HuH-7 (cell line): ENCODE measurements around the gene LRRC73.
A peak's percentile ranks its signal among the peaks of the same experiment; 100 is the strongest.
"Not testable (repeated sequence)": the region's sequence is repeated elsewhere in the genome, so short reads cannot be mapped to it uniquely, and the experiment has no call there.

ENCODE experiments used
- DNase-seq: peaks from one replicate; pipeline ENCODE4 v3.0.0; 2011; ENCODE audit warnings: low spot score

Gene LRRC73

GRCh38 chr6:43492673-43493072 is 17.5 kb downstream of the LRRC73 start:
- no peak for DNase-seq

GRCh38 chr6:43491750-43492661 is 18.1 kb downstream of the LRRC73 start:
- no peak for DNase-seq

GRCh38 chr6:43490523-43490939 is 19.6 kb downstream of the LRRC73 start:
- DNase-seq, result no peak

GRCh38 chr6:43489277-43490072 is 20.7 kb downstream of the LRRC73 start:
- DNase-seq, result no peak

GRCh38 chr6:43488667-43489276 is 21.4 kb downstream of the LRRC73 start:
- DNase-seq, result no peak

- DNase-seq, result no peak
These were observed 28.4 kb downstream of the LRRC73 start for GRCh38 chr6:43481591-43482236.

GRCh38 chr6:43481075-43481474 is 29.1 kb downstream of the LRRC73 start:
- no peak for DNase-seq

GRCh38 chr6:43478008-43478372 is 32.2 kb downstream of the LRRC73 start:
- no peak for DNase-seq

- DNase-seq, result peak; percentile 79
These were observed 32.7 kb downstream of the LRRC73 start, which contains the start of gene TJAP1 for GRCh38 chr6:43477235-43478007. Gene TJAP1, plus strand, starts transcription at chr6:43477570. Its CDS starts 21,432 bp downstream, at chr6:43499002.

GRCh38 chr6:43476746-43477145 is 33.4 kb downstream of the LRRC73 start:
- no peak for DNase-seq

- no peak for DNase-seq
These were observed 34.6 kb downstream of the LRRC73 start for GRCh38 chr6:43475516-43475915.

- DNase-seq, result no peak
These were observed 37.6 kb downstream of the LRRC73 start for GRCh38 chr6:43472515-43472914.

GRCh38 chr6:43471399-43471798 is 38.7 kb downstream of the LRRC73 start:
- DNase-seq, result no peak

GRCh38 chr6:43469947-43470346 is 40.2 kb downstream of the LRRC73 start:
- no peak for DNase-seq

- DNase-seq, result no peak
These were observed 41.1 kb downstream of the LRRC73 start for GRCh38 chr6:43468748-43469681.

- DNase-seq, result no peak
These were observed 41.9 kb downstream of the LRRC73 start for GRCh38 chr6:43468240-43468639.

- no peak for DNase-seq
These were observed 42.4 kb downstream of the LRRC73 start for GRCh38 chr6:43467752-43468151.

GRCh38 chr6:43467265-43467664 is 42.9 kb downstream of the LRRC73 start:
- not testable (repeated sequence) for DNase-seq

GRCh38 chr6:43465948-43466347 is 44.2 kb downstream of the LRRC73 start:
- no peak for DNase-seq

GRCh38 chr6:43464337-43464736 is 45.8 kb downstream of the LRRC73 start:
- DNase-seq, result no peak
